ENCODE measurements around the gene HAX1. TPM values are rescaled to one million over a fixed set of nuclear protein-coding genes. Genes with fewer than 3 reads are reported as not detected.
"Not testable (repeated sequence)": the region's sequence is repeated elsewhere in the genome, so short reads cannot be mapped to it uniquely, and the experiment has no call there.

Gene HAX1
- 10 to 100 TPM; 66.0 to 88.3 (median 78.4) TPM for total RNA-seq

- no peaks in the 10 kb centered on the region for H3K9me3 ChIP-seq
- peak; percentile 95 to 97 for DNase-seq (ENCODE audit: low spot score in 2 of 2)
- WGBS: 0% methylated on average over 41 of the region's 47 CpGs
- H3K4me1 ChIP-seq: peaks cover 15% of the 10 kb centered on the region
- H3K27ac ChIP-seq: peak within 1 kb of the TSS; percentile 89
- peaks cover 39% of the 10 kb centered on the region for H3K36me3 ChIP-seq
- no peaks in the 10 kb centered on the region for H3K27me3 ChIP-seq
- peak within 1 kb of the TSS; percentile 86 for H3K4me3 ChIP-seq
- TF ChIP-seq, protein P1, sequence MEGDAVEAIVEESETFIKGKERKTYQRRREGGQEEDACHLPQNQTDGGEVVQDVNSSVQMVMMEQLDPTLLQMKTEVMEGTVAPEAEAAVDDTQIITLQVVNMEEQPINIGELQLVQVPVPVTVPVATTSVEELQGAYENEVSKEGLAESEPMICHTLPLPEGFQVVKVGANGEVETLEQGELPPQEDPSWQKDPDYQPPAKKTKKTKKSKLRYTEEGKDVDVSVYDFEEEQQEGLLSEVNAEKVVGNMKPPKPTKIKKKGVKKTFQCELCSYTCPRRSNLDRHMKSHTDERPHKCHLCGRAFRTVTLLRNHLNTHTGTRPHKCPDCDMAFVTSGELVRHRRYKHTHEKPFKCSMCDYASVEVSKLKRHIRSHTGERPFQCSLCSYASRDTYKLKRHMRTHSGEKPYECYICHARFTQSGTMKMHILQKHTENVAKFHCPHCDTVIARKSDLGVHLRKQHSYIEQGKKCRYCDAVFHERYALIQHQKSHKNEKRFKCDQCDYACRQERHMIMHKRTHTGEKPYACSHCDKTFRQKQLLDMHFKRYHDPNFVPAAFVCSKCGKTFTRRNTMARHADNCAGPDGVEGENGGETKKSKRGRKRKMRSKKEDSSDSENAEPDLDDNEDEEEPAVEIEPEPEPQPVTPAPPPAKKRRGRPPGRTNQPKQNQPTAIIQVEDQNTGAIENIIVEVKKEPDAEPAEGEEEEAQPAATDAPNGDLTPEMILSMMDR (IDR thresholded peaks at IDR 0.05): peak; percentile 63 to 73
- TF ChIP-seq EP300 (IDR thresholded peaks at IDR 0.05): no peak
- TF ChIP-seq POLR2A (IDR thresholded peaks at IDR 0.05): peak in 1 of 2 donors; percentile 74
- peak in 2 of 3 donors; percentile 69 to 87 for TF ChIP-seq POLR2AphosphoS5 (IDR thresholded peaks at IDR 0.05)
These were observed at the start of gene HAX1 for GRCh38 chr1:154272217-154272998. TSS of gene HAX1 (plus strand) at chr1:154272629. CDS start at chr1:154272724, 95 bp downstream.

GRCh38 chr1:154222918-154223317 is 49.5 kb upstream of the HAX1 start:
- no peak overlapping the region for H3K27ac ChIP-seq
- no peak for DNase-seq (ENCODE audit: low spot score in 2 of 2)
- TF ChIP-seq EP300 (IDR thresholded peaks at IDR 0.05) (no peak), POLR2AphosphoS5 (IDR thresholded peaks at IDR 0.05) (no peak), POLR2A (IDR thresholded peaks at IDR 0.05) (no peak)
- TF ChIP-seq, protein P1 (IDR thresholded peaks at IDR 0.05): no peak
- 81% methylated on average over 1 of the region's 1 CpG for WGBS
- peaks cover 24% of the 10 kb centered on the region for H3K36me3 ChIP-seq
- no peaks in the 10 kb centered on the region for H3K27me3 ChIP-seq
- H3K9me3 ChIP-seq: no peaks in the 10 kb centered on the region
- no peak overlapping the region for H3K4me3 ChIP-seq
- H3K4me1 ChIP-seq: peaks cover 59% of the 10 kb centered on the region

DNA sequence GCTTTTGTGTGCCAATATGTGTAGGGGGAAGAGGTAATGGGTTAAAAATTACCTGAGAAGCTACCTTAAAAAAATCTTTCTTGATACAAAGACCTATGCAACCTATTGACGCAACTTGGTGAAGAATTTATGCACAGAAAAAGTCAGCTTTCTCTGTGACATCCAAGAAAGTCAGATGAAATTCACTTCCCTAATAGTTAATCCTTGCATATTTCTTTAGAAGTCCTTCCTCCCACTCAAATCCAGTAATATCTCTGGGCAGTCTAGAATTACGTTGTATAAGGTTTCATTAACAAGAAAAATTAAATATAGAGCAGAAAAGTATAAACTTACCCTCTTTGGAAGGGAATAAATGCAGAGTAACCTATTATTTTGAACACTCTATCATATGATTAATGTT is 48.8 kb upstream of the HAX1 start:
- H3K4me1 ChIP-seq: peaks cover 52% of the 10 kb centered on the region
- H3K27me3 ChIP-seq: no peaks in the 10 kb centered on the region
- TF ChIP-seq POLR2A (IDR thresholded peaks at IDR 0.05): no peak
- TF ChIP-seq EP300 (IDR thresholded peaks at IDR 0.05): no peak
- TF ChIP-seq, protein P1 (IDR thresholded peaks at IDR 0.05): no peak
- no peak for TF ChIP-seq POLR2AphosphoS5 (IDR thresholded peaks at IDR 0.05)
- no peak for DNase-seq (ENCODE audit: low spot score in 2 of 2)
- H3K27ac ChIP-seq: no peak overlapping the region
- 39% methylated on average over 2 of the region's 2 CpGs for WGBS
- H3K9me3 ChIP-seq: no peaks in the 10 kb centered on the region
- no peak overlapping the region for H3K4me3 ChIP-seq
- H3K36me3 ChIP-seq: peaks cover 30% of the 10 kb centered on the region

DNA sequence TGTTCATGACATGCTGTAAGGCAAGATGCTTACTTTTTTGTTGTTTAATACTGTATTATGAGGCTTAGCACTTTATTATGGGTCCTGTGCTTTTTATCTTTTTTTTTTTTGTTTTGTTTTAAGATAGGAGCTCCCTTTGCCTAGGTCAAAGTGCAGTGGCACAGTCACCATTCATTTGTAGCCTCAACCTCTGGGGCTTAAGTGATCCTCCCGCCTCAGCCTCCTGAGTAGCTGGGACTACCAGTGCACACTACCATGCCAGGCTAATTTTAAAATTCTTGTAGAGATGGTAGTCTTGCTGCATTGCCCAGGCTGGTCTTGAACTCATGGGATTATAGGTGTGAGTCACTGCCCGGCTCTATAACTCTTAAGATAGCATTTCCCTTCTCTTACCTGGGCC is 47.1 kb upstream of the HAX1 start:
- Histone ChIP-seq H3K27me3 (no peaks in the 10 kb centered on the region), H3K9me3 (no peaks in the 10 kb centered on the region), H3K4me3 (no peak overlapping the region), H3K4me1 (peaks cover 40% of the 10 kb centered on the region), H3K36me3 (peaks cover 48% of the 10 kb centered on the region), H3K27ac (no peak overlapping the region)
- no peak for DNase-seq (ENCODE audit: low spot score in 2 of 2)
- TF ChIP-seq EP300 (IDR thresholded peaks at IDR 0.05) (no peak), POLR2AphosphoS5 (IDR thresholded peaks at IDR 0.05) (no peak), POLR2A (IDR thresholded peaks at IDR 0.05) (no peak)
- WGBS: 94% methylated on average over 2 of the region's 2 CpGs

- not testable (repeated sequence) for H3K4me3 ChIP-seq; H3K27me3 ChIP-seq; H3K27ac ChIP-seq; DNase-seq (ENCODE audit: low spot score in 2 of 2); H3K4me1 ChIP-seq; H3K9me3 ChIP-seq
- 97% methylated on average over 3 of the region's 3 CpGs for WGBS
- H3K36me3 ChIP-seq: peaks cover 94% of the 10 kb centered on the region
These were observed 41.3 kb upstream of the HAX1 start for GRCh38 chr1:154231112-154231511.

DNA sequence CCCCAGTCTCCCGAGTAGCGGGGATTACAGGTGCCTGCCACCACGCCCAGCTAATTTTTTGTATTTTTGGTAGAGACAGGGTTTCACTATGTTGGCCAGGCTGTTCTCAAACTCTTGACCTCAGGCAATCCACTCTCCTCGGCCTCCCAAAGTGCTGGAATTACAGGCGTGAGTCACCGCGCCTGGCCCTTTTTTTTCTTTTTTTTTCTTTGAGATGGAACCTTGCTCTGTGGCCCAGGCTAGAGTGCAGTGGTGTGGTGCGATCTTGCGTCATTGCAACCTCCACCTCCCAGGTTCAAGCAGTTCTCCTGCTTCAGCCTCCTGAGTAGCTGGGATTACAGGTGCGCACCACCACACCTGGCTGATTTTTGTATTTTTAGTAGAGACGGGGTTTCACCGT is 39.3 kb upstream of the HAX1 start:
- peaks cover 97% of the 10 kb centered on the region for H3K36me3 ChIP-seq
- H3K27ac ChIP-seq; DNase-seq (ENCODE audit: low spot score in 2 of 2); H3K9me3 ChIP-seq; H3K4me1 ChIP-seq; H3K27me3 ChIP-seq; H3K4me3 ChIP-seq: not testable (repeated sequence)
- WGBS: 95% methylated on average over 12 of the region's 12 CpGs

Data from suprapubic skin (tissue), 4 donors.